GM12878 (cell line): ENCODE results near the gene POP7. TPM values are rescaled to one million over a fixed set of nuclear protein-coding genes. Genes with fewer than 3 reads are reported as not detected.

Source experiments
- ATAC-seq: fragments of 200-7000 bp; cut with Tn5 transposase; 3 replicates; pipeline ENCODE4 v1.9.1; 2020; ENCODE audit warnings: mild to moderate bottlenecking, moderate library complexity
- BruUV-seq: library from RNA; stranded (reverse); fragments of 400-500 nt; replicated peaks from 2 replicates; lab custom pipeline; 2021; lab: Mats Ljungman, UMichigan
- CTCF ChIA-PET: fragments of 300-600 bp; sonication (Branson Sonifier 250); formaldehyde crosslinking; extraction: SDS; loops from one replicate; lab custom pipeline; 2021; ENCODE audit warnings: inconsistent platforms; lab: Yijun Ruan, JAX
- POLR2A ChIA-PET: fragments of 350-600 bp; formaldehyde crosslinking; extraction: SDS; loops from one replicate; lab custom pipeline; 2021; ENCODE audit warnings: inconsistent platforms; lab: Charles Lee
- RAD21 ChIA-PET: fragments of 300-600 bp; sonication (Branson Sonifier 250); formaldehyde crosslinking; loops from one replicate; lab custom pipeline; 2023; ENCODE audit warnings: antibody characterized with exemption; ENCODE audit not compliant: unreplicated experiment; lab: Charles Lee
- SMC1A ChIA-PET: fragments of 300-600 bp; sonication (Branson Sonifier 250); formaldehyde crosslinking; loops from one replicate; lab custom pipeline; 2023; ENCODE audit not compliant: unreplicated experiment, uncharacterized antibody; lab: Charles Lee
- DNase-seq: peaks from one replicate; pipeline ENCODE4 v3.0.0-alpha.2; 2011; ENCODE audit warnings: low read depth, low spot score
- FAIRE-seq: peaks from 3 replicates; lab custom pipeline; 2011; peaks lifted over from hg19 to GRCh38; lab: Jason Lieb, UNC
- H2AFZ ChIP-seq: 2 replicates; pipeline ENCODE4 v1.6.0; 2011; ENCODE audit warnings: low read depth, low read length, control low read depth; ENCODE audit not compliant: control insufficient read depth
- H3K27ac ChIP-seq: 2 replicates; pipeline ENCODE4 v1.5.1; 2011; ENCODE audit warnings: control low read depth; ENCODE audit not compliant: control insufficient read depth, insufficient read depth
- H3K27me3 ChIP-seq, 2 experiments: replicated peaks in 1 of 2; 2 replicates each; pipeline versions ENCODE4 v1.6.0 to v1.6.1; 2011; ENCODE audit warnings: low read length in 1 of 2; ENCODE audit not compliant: control insufficient read depth in 2 of 2, insufficient read depth in 2 of 2
- H3K36me3 ChIP-seq, 2 experiments: 2 replicates each; pipeline ENCODE4 v1.5.1; 2011; ENCODE audit warnings: low read length in 1 of 2; ENCODE audit not compliant: control insufficient read depth in 2 of 2, insufficient read depth in 2 of 2
- H3K4me1 ChIP-seq: 2 replicates; pipeline ENCODE4 v1.6.1; 2011; ENCODE audit warnings: mild to moderate bottlenecking, low read length, moderate library complexity, mixed read lengths; ENCODE audit not compliant: control insufficient read depth, insufficient read depth
- H3K4me2 ChIP-seq: 2 replicates; pipeline ENCODE4 v1.6.0; 2011; ENCODE audit warnings: control low read depth; ENCODE audit not compliant: control insufficient read depth, insufficient read depth
- H3K4me3 ChIP-seq: fragments of 200-600 bp; sonication (generic); 2 replicates; pipeline ENCODE4 v1.5.1; 2016
- H3K79me2 ChIP-seq: 2 replicates; pipeline ENCODE4 v1.6.0; 2011; ENCODE audit warnings: low read length; ENCODE audit not compliant: control insufficient read depth, insufficient read depth
- H3K9ac ChIP-seq: 2 replicates; pipeline ENCODE4 v1.8.0; 2011; ENCODE audit warnings: low read length, control low read depth, mixed read lengths; ENCODE audit not compliant: control insufficient read depth, insufficient read depth
- H3K9me3 ChIP-seq: replicated peaks from 3 replicates; pipeline ENCODE4 v1.5.1; 2011; ENCODE audit warnings: mild to moderate bottlenecking, low read length; ENCODE audit not compliant: control insufficient read depth, insufficient read depth
- H4K20me1 ChIP-seq: 2 replicates; pipeline ENCODE4 v1.6.0; 2011; ENCODE audit not compliant: control insufficient read depth, insufficient read depth
- FOS ChIP-seq: IDR thresholded peaks from 3 replicates; pipeline ENCODE4 v1.6.1; 2011; ENCODE audit warnings: borderline replicate concordance; ENCODE audit not compliant: insufficient read length; ENCODE audit errors: extremely low read depth
- FOXK2 ChIP-seq: fragments of 450-650 bp; IDR thresholded peaks from 2 replicates; pipeline ENCODE4 v1.6.1; 2017; ENCODE audit warnings: mild to moderate bottlenecking, moderate library complexity
- GABPA ChIP-seq: IDR thresholded peaks from 2 replicates; pipeline ENCODE4 v1.6.1; 2014; ENCODE audit warnings: antibody characterized with exemption, low read depth, mild to moderate bottlenecking, inconsistent platforms
- NR2C1 ChIP-seq: fragments of 450-650 bp; IDR thresholded peaks from 2 replicates; pipeline ENCODE4 v1.6.1; 2017; ENCODE audit warnings: antibody characterized with exemption, mild to moderate bottlenecking, moderate library complexity
- RBBP5 ChIP-seq: fragments of 200-600 bp; sonication (generic); conservative IDR thresholded peaks from 2 replicates; pipeline ENCODE4 v1.6.1; 2016
- SIN3A ChIP-seq: IDR thresholded peaks from 2 replicates; pipeline ENCODE4 v1.6.1; 2012; ENCODE audit warnings: low read depth, low read length, improper control_type of control experiment
- SIX5 ChIP-seq: IDR thresholded peaks from 2 replicates; pipeline ENCODE4 v1.6.1; 2011; ENCODE audit warnings: mild to moderate bottlenecking, low read depth, low read length, moderate library complexity; ENCODE audit not compliant: severe bottlenecking
- SMC3 ChIP-seq: IDR thresholded peaks from 2 replicates; pipeline ENCODE4 v1.6.1; 2011; ENCODE audit warnings: low read length, improper control_type of control experiment, borderline replicate concordance
- ZNF217 ChIP-seq: fragments of 450-650 bp; IDR thresholded peaks from 2 replicates; pipeline ENCODE4 v1.6.1; 2017; ENCODE audit warnings: antibody characterized with exemption, mild to moderate bottlenecking
- WGBS: methylation state at CpG from one replicate; pipeline ENCODE4 v1.1.6; 2016; ENCODE audit warnings: low lambda C conversion rate; ENCODE audit not compliant: insufficient replicate concordance, insufficient coverage; ENCODE audit errors: missing lambda C conversion rate; 5-methylcytosine and 5-hydroxymethylcytosine counted together
- in situ Hi-C: fragments of 300-500 bp; cut with MboI; formaldehyde crosslinking; loops from 9 replicates; pipeline ENCODE4 v1.14.3; 2018; ENCODE audit warnings: mixed read lengths
- intact Hi-C: fragments of 100-400 bp; cut with micrococcal nuclease; formaldehyde crosslinking; loops from one replicate; pipeline ENCODE4 v1.14.2; 2022; ENCODE audit not compliant: unreplicated experiment
- polyA plus RNA-seq, 11 experiments: library from polyadenylated mRNA; depleted of rRNA in 4 of 11; unstranded in 6 of 11; stranded (reverse) in 5 of 11; fragments of >200 nt; fragmentation: Nextera tagmentation in 4 of 11; fragmentation: Illumina TruSeq in 1 of 11; extraction: Ambion mirVana in 4 of 11; extraction: Trizol in 1 of 11; gene quantifications; 1 replicate in 1 of 11; 2 replicates in 10 of 11; pipeline versions ENCODE4 v1.2.1 to v1.2.3, GENCODE V29; 2011 to 2016; ENCODE audit warnings: inconsistent platforms in 2 of 11, missing spikeins in 2 of 11, low read depth in 1 of 11
- total RNA-seq, 4 experiments: library from RNA; depleted of rRNA in 3 of 4; stranded (reverse); fragments of >200 nt in 3 of 4; fragmentation: Illumina TruSeq in 1 of 4; extraction: Trizol in 1 of 4; gene quantifications; 2 replicates each; pipeline versions ENCODE4 v1.2.1 to v1.2.3, GENCODE V29; 2013 to 2021
- TF ChIP-seq, protein P1 (sequence below): IDR thresholded peaks from 2 replicates; pipeline ENCODE4 v1.6.1; 2012; ENCODE audit warnings: low read length, inconsistent platforms
- TF ChIP-seq, protein P2 (sequence below): fragments of 450-650 bp; IDR thresholded peaks from 2 replicates; pipeline ENCODE4 v1.6.1; 2017; ENCODE audit warnings: mild to moderate bottlenecking, moderate library complexity
- TF ChIP-seq, protein P3 (sequence below): fragments of 450-650 bp; IDR thresholded peaks from 2 replicates; pipeline ENCODE4 v1.6.1; 2016; ENCODE audit warnings: mild to moderate bottlenecking
- TF ChIP-seq, protein P4 (sequence below): IDR thresholded peaks from 2 replicates; pipeline ENCODE4 v1.6.1; 2012; ENCODE audit warnings: low read depth, low read length, improper control_type of control experiment
- TF ChIP-seq, protein P5 (sequence below), 3 experiments: IDR thresholded peaks in 2 of 3; conservative IDR thresholded peaks in 1 of 3; 2 replicates each; pipeline ENCODE4 v1.5.1; 2011; ENCODE audit warnings: low read depth in 3 of 3, low read length in 3 of 3, mild to moderate bottlenecking in 3 of 3, control low read depth in 2 of 3, moderate library complexity in 2 of 3, inconsistent platforms in 1 of 3, mixed read lengths in 1 of 3; ENCODE audit not compliant: control insufficient read depth in 2 of 3, insufficient read depth in 1 of 3; ENCODE audit errors: extremely low read depth in 1 of 3

Gene POP7
- total and polyA plus RNA-seq, 10 of the 15 experiments (the other 5 are each of a cell fraction or from before 2014, with no cell fraction given): 12.1 to 148 (median 51.7) TPM

DNA sequence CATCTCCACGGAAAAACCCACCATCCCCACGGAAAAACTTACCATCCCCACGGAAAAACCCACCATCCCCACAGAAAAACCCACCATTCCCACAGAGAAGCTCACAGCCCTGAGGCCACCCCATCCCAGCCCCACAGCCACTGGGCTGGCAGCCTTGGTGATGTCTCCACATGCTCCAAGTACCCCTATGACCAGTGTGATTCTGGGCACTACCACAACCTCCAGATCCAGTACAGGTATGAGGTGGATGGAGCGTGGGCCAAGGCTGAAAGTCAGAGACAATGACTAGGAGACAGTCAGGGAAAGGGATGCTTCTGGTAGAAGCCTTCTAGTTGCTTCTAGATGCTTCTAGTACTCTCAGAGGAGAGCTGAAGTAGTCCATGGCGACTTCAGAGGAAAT, 47.1 kb downstream of the POP7 start (continued):
- TF ChIP-seq SIX5 (no peak), NR2C1 (no peak), SMC3 (no peak), FOS (no peak), GABPA (no peak)

DNA sequence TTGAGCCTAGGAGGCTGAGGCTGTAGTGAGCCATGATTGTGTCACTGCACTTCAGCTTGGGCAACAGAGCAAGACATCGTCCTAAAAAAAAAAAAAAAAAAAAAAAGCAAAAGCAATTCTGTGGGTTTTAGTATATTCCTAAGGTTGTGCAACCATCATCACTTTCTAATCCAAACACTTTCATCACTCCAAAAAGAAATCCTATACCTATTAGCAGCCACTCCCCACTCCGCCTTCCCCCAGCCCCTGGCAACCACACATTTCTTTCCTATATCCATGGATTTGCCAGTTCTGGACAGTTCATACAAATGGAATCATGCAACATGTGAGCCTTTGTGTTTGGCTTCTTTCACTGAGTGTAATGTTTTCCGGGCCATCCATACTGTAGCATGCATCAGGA, 47.8 kb downstream of the POP7 start:
- no peaks in the 10 kb centered on the region for H3K4me1 ChIP-seq
- BruUV-seq: no TSS peak
- RAD21 ChIA-PET: no interaction called here
- no peaks in the 10 kb centered on the region for H3K79me2 ChIP-seq
- ATAC-seq (no peak), FAIRE-seq (no peak), DNase-seq (no peak)
- intact Hi-C loops (no loop called here), in situ Hi-C loops (no loop called here)
- CTCF ChIA-PET: no interaction called here
- H2AFZ ChIP-seq: no peak overlapping the region
- SMC1A ChIA-PET: no interaction called here
- H3K27me3 ChIP-seq: peaks cover 0 to 2% of the 10 kb centered on the region in 2 experiments; a peak in 1 of 4 replicates
- POLR2A ChIA-PET: no interaction called here
- no peaks in the 10 kb centered on the region for H4K20me1 ChIP-seq
- H3K36me3 ChIP-seq: no peaks in the 10 kb centered on the region
- WGBS: 0% methylated on average over 2 of the region's 3 CpGs
- no peak overlapping the region for H3K4me2 ChIP-seq
- TF ChIP-seq, protein P1, sequence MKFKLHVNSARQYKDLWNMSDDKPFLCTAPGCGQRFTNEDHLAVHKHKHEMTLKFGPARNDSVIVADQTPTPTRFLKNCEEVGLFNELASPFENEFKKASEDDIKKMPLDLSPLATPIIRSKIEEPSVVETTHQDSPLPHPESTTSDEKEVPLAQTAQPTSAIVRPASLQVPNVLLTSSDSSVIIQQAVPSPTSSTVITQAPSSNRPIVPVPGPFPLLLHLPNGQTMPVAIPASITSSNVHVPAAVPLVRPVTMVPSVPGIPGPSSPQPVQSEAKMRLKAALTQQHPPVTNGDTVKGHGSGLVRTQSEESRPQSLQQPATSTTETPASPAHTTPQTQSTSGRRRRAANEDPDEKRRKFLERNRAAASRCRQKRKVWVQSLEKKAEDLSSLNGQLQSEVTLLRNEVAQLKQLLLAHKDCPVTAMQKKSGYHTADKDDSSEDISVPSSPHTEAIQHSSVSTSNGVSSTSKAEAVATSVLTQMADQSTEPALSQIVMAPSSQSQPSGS: no peak
- TF ChIP-seq RBBP5 (no peak), ZNF217 (no peak), SIN3A (no peak), FOXK2 (no peak)
- TF ChIP-seq, protein P2, sequence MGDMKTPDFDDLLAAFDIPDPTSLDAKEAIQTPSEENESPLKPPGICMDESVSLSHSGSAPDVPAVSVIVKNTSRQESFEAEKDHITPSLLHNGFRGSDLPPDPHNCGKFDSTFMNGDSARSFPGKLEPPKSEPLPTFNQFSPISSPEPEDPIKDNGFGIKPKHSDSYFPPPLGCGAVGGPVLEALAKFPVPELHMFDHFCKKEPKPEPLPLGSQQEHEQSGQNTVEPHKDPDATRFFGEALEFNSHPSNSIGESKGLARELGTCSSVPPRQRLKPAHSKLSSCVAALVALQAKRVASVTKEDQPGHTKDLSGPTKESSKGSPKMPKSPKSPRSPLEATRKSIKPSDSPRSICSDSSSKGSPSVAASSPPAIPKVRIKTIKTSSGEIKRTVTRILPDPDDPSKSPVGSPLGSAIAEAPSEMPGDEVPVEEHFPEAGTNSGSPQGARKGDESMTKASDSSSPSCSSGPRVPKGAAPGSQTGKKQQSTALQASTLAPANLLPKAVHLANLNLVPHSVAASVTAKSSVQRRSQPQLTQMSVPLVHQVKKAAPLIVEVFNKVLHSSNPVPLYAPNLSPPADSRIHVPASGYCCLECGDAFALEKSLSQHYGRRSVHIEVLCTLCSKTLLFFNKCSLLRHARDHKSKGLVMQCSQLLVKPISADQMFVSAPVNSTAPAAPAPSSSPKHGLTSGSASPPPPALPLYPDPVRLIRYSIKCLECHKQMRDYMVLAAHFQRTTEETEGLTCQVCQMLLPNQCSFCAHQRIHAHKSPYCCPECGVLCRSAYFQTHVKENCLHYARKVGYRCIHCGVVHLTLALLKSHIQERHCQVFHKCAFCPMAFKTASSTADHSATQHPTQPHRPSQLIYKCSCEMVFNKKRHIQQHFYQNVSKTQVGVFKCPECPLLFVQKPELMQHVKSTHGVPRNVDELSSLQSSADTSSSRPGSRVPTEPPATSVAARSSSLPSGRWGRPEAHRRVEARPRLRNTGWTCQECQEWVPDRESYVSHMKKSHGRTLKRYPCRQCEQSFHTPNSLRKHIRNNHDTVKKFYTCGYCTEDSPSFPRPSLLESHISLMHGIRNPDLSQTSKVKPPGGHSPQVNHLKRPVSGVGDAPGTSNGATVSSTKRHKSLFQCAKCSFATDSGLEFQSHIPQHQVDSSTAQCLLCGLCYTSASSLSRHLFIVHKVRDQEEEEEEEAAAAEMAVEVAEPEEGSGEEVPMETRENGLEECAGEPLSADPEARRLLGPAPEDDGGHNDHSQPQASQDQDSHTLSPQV: no peak
- TF ChIP-seq, protein P3, sequence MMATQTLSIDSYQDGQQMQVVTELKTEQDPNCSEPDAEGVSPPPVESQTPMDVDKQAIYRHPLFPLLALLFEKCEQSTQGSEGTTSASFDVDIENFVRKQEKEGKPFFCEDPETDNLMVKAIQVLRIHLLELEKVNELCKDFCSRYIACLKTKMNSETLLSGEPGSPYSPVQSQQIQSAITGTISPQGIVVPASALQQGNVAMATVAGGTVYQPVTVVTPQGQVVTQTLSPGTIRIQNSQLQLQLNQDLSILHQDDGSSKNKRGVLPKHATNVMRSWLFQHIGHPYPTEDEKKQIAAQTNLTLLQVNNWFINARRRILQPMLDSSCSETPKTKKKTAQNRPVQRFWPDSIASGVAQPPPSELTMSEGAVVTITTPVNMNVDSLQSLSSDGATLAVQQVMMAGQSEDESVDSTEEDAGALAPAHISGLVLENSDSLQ: no peak
- TF ChIP-seq, protein P4, sequence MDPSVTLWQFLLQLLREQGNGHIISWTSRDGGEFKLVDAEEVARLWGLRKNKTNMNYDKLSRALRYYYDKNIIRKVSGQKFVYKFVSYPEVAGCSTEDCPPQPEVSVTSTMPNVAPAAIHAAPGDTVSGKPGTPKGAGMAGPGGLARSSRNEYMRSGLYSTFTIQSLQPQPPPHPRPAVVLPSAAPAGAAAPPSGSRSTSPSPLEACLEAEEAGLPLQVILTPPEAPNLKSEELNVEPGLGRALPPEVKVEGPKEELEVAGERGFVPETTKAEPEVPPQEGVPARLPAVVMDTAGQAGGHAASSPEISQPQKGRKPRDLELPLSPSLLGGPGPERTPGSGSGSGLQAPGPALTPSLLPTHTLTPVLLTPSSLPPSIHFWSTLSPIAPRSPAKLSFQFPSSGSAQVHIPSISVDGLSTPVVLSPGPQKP: no peak
- TF ChIP-seq, protein P5, sequence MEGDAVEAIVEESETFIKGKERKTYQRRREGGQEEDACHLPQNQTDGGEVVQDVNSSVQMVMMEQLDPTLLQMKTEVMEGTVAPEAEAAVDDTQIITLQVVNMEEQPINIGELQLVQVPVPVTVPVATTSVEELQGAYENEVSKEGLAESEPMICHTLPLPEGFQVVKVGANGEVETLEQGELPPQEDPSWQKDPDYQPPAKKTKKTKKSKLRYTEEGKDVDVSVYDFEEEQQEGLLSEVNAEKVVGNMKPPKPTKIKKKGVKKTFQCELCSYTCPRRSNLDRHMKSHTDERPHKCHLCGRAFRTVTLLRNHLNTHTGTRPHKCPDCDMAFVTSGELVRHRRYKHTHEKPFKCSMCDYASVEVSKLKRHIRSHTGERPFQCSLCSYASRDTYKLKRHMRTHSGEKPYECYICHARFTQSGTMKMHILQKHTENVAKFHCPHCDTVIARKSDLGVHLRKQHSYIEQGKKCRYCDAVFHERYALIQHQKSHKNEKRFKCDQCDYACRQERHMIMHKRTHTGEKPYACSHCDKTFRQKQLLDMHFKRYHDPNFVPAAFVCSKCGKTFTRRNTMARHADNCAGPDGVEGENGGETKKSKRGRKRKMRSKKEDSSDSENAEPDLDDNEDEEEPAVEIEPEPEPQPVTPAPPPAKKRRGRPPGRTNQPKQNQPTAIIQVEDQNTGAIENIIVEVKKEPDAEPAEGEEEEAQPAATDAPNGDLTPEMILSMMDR (IDR thresholded peaks at IDR 0.05 in 2 of 3, conservative IDR thresholded peaks at IDR 0.05 in 1 of 3; ENCODE audit: control insufficient read depth in 2 of 3, extremely low read depth in 1 of 3, insufficient read depth in 1 of 3, low read depth in 3 of 3, low read length in 3 of 3): no peak
- H3K27ac ChIP-seq: no peak overlapping the region
- H3K9me3 ChIP-seq: no peaks in the 10 kb centered on the region
- no peak overlapping the region for H3K4me3 ChIP-seq
- H3K9ac ChIP-seq: no peak overlapping the region
